Mesodermal cell (in vitro differentiated cells): ENCODE measurements around the gene RAMP1.

Source experiments
- H3K27ac ChIP-seq: 2 replicates; pipeline ENCODE4 v1.7.0; 2013; ENCODE audit warnings: mild to moderate bottlenecking, low read depth, low read length, moderate library complexity; ENCODE audit not compliant: severe bottlenecking
- H3K36me3 ChIP-seq: 2 replicates; pipeline ENCODE4 v1.7.1; 2013; ENCODE audit warnings: mild to moderate bottlenecking, low read length, moderate library complexity; ENCODE audit not compliant: control insufficient read depth, insufficient read depth
- H3K4me1 ChIP-seq: one replicate; pipeline ENCODE4 v1.7.1; 2013; ENCODE audit warnings: mild to moderate bottlenecking, low read length; ENCODE audit not compliant: insufficient read depth, control insufficient read depth, poor library complexity, severe bottlenecking
- H3K4me3 ChIP-seq: 2 replicates; pipeline ENCODE4 v1.7.0; 2013; ENCODE audit warnings: low read length, control low read depth, mild to moderate bottlenecking; ENCODE audit not compliant: insufficient read depth, poor library complexity, severe bottlenecking; ENCODE audit errors: extremely low read depth
- H3K9me3 ChIP-seq: 2 replicates; pipeline ENCODE4 v1.7.1; 2013; ENCODE audit warnings: mild to moderate bottlenecking, low read length, moderate library complexity; ENCODE audit not compliant: control insufficient read depth
- WGBS, 2 experiments: methylation state at CpG; one replicate each; pipeline ENCODE4 v1.1.5; 2013; ENCODE audit warnings: missing lambda C conversion rate in 2 of 2; ENCODE audit not compliant: insufficient coverage in 2 of 2; 5-methylcytosine and 5-hydroxymethylcytosine counted together

Gene RAMP1

DNA sequence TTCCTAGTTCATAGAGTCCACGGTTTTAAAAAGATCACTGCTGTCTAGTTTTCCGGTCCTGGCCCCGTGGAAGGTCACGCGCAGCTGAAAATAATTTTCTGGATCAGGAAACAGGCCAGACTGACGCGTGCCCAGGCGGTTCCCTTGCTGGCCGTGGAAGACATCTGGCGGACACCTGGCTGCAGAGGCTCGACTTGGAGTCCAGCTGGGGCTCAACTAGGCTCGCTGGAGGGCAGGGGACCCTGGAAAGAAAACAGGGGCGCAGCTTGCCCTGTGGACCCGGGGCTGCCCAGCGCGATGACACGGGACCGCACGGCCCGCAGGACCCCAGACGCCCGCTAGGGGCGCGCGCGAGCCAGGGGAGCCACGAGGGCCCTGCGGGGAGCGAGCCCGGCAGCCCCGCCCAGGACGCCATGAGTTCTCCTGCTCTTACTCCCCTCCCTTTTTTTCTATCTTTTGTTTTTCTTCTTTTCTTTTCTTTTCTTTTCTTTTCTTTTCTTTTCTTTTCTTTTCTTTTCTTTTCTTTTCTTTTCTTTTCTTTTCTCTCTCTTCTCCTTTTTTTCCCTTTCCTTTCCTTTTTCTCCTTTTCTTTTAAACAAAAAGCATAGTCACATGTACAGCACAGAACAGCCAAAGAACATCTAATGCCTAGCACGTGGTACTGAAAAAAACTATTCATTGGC is 64.2 kb downstream of the RAMP1 start:
- WGBS, 2 experiments: 28 to 31% methylated on average over 31 of the region's 33 CpGs

DNA sequence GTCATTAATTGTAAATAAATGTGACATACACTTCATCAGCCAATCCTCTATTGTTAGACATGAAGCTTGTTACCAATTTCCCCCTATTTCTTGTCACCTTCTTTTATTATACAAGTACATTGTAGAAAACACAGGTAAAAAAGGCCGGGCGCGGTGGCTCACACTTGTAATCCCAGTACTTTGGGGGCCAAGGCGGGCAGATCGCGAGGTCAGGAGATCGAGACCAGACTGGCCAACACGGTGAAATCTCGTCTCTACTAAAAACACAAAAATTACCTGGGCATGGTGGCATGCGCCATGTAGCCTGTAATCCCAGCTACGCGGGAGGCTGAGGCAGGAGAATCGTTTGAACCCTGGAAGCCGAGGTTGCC is 64.7 kb downstream of the RAMP1 start:
- Histone ChIP-seq H3K27ac (no peak overlapping the region), H3K4me1 (no peaks in the 10 kb centered on the region), H3K9me3 (no peaks in the 10 kb centered on the region), H3K4me3 (no peak overlapping the region), H3K36me3 (no peaks in the 10 kb centered on the region)
- WGBS, 2 experiments: 94 to 95% methylated on average over 13 to 14 of the region's 14 CpGs

More for the DNA sequence above, 64.2 kb downstream of the RAMP1 start:
- no peaks in the 10 kb centered on the region for H3K4me1 ChIP-seq
- H3K27ac ChIP-seq: no peak overlapping the region
- no peak overlapping the region for H3K4me3 ChIP-seq
- no peaks in the 10 kb centered on the region for H3K9me3 ChIP-seq
- H3K36me3 ChIP-seq: no peaks in the 10 kb centered on the region

DNA sequence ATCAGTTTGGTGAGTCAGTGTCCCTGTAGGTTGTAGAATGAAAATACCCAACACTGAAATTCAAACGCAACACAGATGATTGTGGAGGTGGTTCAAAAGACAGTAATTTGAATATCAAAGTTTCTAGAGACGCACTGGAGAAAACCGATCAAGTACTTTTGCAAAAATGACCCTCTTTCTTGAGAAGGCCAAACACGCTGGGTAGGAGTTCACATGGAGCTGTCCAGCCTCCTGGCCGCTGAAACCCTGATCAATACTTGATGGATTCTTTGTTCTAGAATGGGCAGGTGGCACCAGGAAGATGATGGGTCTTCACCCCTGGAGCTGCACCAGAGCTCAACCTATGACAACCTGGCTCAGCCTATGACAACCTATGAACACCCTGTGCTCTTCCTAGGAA is 67.7 kb downstream of the RAMP1 start:
- Histone ChIP-seq H3K9me3 (no peaks in the 10 kb centered on the region), H3K4me1 (no peaks in the 10 kb centered on the region), H3K36me3 (no peaks in the 10 kb centered on the region), H3K27ac (no peak overlapping the region), H3K4me3 (no peak overlapping the region)
- 60 to 73% methylated on average over 4 to 5 of the region's 5 CpGs for WGBS, 2 experiments

DNA sequence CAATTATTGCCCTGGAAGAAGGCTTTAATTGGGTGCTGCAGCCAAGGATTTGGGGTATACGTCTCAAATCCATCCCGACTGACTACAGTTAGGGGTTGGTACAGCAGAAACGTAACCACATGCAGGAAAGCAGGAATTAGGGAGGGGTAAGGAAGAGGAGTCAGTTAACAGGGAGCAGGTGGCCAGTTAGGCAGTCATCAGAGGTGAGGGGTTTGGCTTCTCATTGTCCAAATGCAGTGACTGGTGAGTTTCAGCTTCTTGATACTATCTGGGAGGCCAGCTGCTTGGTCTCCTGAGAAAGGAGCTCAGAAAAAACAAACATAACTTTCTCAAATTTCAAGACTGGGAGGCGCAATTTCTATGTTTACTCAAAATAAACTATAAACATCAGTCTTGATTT is 68.6 kb downstream of the RAMP1 start:
- H3K36me3 ChIP-seq: no peaks in the 10 kb centered on the region
- WGBS, 2 experiments: 80 to 85% methylated on average over 2 to 3 of the region's 4 CpGs
- H3K4me3 ChIP-seq: no peak overlapping the region
- H3K4me1 ChIP-seq: no peaks in the 10 kb centered on the region
- no peak overlapping the region for H3K27ac ChIP-seq
- no peaks in the 10 kb centered on the region for H3K9me3 ChIP-seq

DNA sequence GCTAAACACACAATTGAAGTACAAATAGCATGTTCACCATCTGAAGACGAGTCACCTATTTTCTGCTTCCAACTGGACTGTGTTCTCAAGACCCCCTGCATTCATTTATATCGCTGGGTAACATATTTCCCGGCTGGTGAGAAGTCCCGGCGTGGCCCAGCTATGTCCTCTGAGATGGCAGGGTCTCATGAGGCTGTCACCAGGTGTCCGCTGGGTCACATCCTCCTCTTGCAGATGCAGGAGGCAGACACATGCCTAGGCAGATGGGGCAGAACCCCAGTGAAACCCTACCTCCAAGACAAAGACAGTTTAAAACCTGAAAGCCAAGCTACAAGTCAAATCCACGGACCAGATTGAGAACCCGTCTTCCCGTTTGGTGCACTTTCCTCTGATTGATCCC is 70.6 kb downstream of the RAMP1 start:
- H3K36me3 ChIP-seq: no peaks in the 10 kb centered on the region
- no peaks in the 10 kb centered on the region for H3K9me3 ChIP-seq
- 79 to 83% methylated on average over 8 to 9 of the region's 9 CpGs for WGBS, 2 experiments
- H3K4me3 ChIP-seq: no peak overlapping the region
- no peak overlapping the region for H3K27ac ChIP-seq
- H3K4me1 ChIP-seq: no peaks in the 10 kb centered on the region

DNA sequence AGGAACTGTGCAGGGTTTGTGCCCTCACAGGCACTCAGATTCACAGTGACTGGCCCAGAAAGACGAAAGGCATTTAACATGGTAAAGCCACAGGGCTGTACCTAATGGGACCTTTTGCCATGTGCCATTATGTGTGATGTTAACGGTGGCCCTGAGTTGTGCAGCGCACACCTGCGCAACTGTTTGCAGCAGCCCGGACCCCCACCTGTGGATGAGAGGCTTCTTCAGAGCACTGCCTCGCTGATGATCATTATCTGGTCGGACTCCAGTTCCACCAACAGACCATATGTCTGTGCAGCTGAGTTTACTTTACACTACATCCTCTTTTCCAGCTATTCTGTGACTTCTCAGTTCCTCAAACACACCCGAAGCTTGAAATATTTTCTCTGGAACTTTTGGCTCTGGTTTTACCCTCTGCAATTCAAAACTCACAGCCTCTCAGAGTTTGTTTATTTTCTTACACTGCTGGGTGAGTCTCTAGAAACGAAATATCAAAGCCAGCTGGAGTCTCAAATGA is 71.8 kb downstream of the RAMP1 start:
- Histone ChIP-seq H3K27ac (no peak overlapping the region), H3K4me1 (peaks cover 7% of the 10 kb centered on the region), H3K36me3 (no peaks in the 10 kb centered on the region), H3K4me3 (no peak overlapping the region), H3K9me3 (no peaks in the 10 kb centered on the region)
- WGBS, 2 experiments: 87 to 90% methylated on average over 8 to 9 of the region's 9 CpGs

DNA sequence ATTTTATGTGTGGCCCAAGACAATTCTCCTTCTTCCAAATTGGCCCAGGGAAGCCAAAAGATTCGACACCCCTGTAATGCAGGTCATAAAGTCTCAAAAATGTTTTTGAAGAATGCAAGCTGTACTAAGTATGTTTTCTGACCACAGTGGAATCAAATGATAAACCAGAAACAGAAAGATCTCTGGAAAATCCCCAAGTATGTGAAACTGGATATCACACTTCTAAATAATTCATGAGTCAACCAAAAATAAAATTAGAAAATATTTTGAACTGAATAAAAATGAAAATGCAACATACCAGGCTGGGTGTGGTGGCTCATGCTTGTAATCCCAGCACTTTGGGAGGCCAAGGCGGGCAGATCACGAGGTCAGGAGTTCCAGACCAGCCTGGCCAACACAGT is 73.3 kb downstream of the RAMP1 start:
- Histone ChIP-seq H3K4me1 (peaks cover 7% of the 10 kb centered on the region), H3K9me3 (no peaks in the 10 kb centered on the region), H3K27ac (no peak overlapping the region), H3K36me3 (no peaks in the 10 kb centered on the region), H3K4me3 (no peak overlapping the region)
- WGBS, 2 experiments: 93% methylated on average over 3 of the region's 3 CpGs; no CpG with 5 or more reads in 1 of the 2 experiments

DNA sequence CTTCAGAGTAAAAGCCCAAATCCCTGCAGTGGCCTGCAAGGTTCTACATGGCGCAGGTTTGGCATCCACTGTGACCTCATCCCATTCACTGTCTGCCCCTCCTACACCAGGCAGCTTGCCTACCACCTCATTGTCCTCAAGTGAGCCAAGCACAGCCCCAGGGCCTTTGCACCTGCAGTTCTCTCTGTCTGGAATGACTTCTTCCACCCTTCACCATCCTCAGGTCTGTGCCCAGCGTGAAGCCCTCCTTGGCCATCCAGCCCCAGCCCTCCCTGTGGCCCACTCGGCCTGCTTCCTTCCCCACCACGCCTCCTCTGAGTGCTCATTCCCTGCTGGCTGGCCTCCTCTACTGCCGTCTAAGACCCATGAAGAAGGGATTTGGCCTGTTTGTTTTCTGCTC is 74.8 kb downstream of the RAMP1 start:
- Histone ChIP-seq H3K36me3 (no peaks in the 10 kb centered on the region), H3K27ac (no peak overlapping the region), H3K9me3 (no peaks in the 10 kb centered on the region), H3K4me3 (no peak overlapping the region), H3K4me1 (peaks cover 7% of the 10 kb centered on the region)
- WGBS, 2 experiments: 71 to 78% methylated on average over 3 to 4 of the region's 5 CpGs

DNA sequence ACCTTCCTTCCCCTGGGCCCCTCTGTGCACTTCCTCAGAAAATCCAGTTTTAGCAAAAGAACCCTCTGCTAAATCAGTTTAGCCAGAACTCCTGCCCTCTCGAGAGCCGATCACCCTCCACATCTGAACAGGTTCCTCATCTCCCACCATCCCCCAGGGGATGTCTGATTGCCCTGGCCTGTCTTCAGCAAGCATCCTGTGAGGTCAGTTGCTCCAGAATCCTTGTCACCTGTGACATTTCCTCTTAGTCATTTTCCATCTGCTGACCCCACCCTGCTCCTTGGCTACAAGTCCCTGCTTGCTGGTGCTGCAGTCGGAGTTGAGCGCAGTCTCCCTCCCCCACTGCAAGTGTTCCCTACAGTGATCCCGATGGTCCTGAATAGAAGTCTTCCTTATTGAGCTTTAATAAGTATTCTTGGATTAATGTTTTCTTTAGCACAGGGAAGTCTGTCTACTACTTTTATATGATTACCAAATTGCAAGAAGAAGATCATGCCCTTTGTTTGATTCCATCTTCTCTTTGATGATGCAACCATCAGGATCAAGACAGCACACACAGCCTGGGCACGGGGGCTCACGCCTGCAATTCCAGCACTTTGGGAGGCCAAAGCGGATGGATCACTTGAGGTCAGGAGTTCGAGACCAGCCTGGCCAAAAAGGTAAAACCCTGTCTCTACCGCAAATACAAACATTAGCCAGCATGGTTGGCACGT is 76.5 kb downstream of the RAMP1 start:
- Histone ChIP-seq H3K4me3 (no peak overlapping the region), H3K9me3 (no peaks in the 10 kb centered on the region), H3K36me3 (no peaks in the 10 kb centered on the region), H3K27ac (no peak overlapping the region), H3K4me1 (peaks cover 7% of the 10 kb centered on the region)
- WGBS, 2 experiments: 91 to 97% methylated on average over 6 to 8 of the region's 11 CpGs

DNA sequence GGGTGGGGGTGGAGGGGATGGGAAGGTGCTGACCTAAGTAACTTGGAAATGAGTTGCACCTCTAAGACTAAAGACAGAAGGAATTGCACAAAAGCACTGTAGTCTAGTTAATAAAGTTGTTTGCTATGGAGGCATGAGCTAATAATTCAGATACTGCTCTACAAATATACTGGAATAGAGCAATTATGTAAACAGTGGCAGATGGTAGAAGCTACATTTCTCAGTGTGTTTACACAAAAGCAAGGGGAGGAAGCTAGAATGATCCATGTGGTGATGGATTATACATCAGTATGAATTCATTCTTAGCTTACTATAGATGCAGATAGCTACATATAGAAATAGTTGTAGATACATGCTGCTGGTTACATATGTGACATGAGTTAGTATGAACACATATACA is 79.8 kb downstream of the RAMP1 start:
- Histone ChIP-seq H3K36me3 (no peaks in the 10 kb centered on the region), H3K4me3 (no peak overlapping the region), H3K9me3 (peaks cover 9% of the 10 kb centered on the region), H3K27ac (no peak overlapping the region), H3K4me1 (peaks cover 7% of the 10 kb centered on the region)

DNA sequence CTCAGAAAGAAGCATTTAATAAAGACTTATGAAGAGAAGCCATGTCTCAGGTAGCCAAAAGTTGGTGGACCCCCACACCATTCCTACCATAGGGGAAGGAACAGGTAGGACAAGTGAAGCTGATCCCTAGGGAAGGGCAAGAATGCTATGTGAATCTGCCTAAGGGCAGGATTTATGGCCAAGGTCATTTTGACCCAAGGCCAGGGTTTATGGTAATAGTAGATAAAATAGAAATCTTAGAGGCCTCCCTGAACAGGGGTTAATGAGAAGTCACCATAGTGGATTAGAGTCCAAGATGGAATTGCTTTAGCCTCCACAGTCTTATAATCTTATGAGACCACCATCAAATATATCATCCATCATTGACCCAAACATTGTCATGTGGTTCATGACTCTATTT is 81.4 kb downstream of the RAMP1 start:
- Histone ChIP-seq H3K9me3 (peaks cover 16% of the 10 kb centered on the region), H3K36me3 (no peaks in the 10 kb centered on the region), H3K27ac (no peak overlapping the region), H3K4me3 (no peak overlapping the region), H3K4me1 (peaks cover 4% of the 10 kb centered on the region)
